Activated effector memory CD4-positive, alpha-beta T cell treated with anti-CD3 and anti-CD28 coated beads, Interleukin-2, amount 50 U/mL, for 16 hours (primary cell): Measurements from ENCODE around the gene PIAS4.

Experiments
- DNase-seq: peaks from one replicate; pipeline ENCODE4 v3.0.0-alpha.2; 2020

PIAS4 gene

GRCh38 chr19:4060621-4061177, 53.2 kb downstream of the PIAS4 start:
- no peak for DNase-seq

DNA sequence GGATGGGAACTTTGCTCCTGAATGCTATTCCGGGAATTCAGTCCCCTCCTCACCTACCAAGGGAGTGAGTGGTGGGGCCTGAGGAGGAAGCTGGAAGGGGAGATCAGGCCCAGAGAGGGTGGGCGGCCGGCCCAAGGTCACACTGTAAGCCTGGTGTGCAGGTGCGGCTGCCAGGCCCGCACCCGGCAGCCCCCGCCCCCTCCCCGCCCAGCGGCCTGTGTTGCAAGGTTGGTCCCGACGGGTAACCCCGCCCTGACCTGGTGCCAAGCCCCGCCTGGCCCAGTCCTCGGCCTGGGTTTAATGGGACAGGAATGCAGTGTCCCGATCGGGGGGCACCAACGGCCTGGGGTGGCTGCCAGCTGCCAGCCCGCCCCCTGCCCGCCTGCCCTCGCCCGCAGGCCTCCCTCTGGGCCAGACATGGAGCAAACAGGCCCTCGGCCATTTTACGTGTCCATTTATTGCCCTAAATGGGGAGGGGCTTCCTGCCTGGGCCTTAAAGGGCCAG, 53.7 kb downstream of the PIAS4 start:
- peak; percentile 79 for DNase-seq

- no peak for DNase-seq
Observed at GRCh38 chr19:4061683-4062418, 54.3 kb downstream of the PIAS4 start.

GRCh38 chr19:4062419-4063368, 55.2 kb downstream of the PIAS4 start:
- DNase-seq: no peak

DNA sequence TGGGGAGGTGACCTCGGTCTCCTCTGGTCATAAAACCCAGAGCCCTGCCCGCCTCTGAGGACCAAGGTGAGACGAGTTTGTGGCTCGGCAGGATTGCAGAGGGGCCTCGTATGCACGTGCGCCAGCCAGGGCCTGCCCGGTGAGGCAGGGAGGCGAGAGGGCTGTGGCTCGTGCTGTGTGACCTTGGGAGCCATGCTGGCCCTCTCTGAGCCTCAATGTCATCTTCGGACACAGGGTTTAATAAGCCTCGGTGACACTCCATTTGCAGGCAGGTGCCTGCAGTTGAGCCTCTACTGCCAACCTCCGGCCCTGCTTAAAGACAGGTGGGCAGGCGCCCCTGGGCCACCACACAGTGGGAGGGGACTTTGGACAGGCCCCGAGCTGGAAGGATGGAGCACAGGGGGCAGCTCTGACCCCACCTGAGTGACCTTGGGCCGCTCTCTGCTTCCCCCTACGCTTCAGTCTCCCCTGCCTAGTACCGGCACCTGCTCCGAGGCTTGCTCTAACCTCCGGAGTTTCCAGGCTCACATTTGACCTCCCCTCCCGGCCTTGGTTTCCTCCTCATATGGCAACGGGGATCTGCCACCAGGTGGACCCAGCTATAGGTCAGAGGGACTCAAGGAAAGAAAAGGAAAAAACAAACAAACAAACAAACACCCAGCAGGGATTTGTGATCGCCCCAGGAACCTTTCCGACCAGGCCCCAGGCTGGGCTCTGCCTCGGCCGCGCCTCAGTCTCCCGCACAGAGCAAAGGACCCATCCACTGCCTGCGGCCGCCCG, 56.0 kb downstream of the PIAS4 start:
- DNase-seq: no peak

GRCh38 chr19:4064149-4064495, 56.6 kb downstream of the PIAS4 start:
- no peak for DNase-seq

DNA sequence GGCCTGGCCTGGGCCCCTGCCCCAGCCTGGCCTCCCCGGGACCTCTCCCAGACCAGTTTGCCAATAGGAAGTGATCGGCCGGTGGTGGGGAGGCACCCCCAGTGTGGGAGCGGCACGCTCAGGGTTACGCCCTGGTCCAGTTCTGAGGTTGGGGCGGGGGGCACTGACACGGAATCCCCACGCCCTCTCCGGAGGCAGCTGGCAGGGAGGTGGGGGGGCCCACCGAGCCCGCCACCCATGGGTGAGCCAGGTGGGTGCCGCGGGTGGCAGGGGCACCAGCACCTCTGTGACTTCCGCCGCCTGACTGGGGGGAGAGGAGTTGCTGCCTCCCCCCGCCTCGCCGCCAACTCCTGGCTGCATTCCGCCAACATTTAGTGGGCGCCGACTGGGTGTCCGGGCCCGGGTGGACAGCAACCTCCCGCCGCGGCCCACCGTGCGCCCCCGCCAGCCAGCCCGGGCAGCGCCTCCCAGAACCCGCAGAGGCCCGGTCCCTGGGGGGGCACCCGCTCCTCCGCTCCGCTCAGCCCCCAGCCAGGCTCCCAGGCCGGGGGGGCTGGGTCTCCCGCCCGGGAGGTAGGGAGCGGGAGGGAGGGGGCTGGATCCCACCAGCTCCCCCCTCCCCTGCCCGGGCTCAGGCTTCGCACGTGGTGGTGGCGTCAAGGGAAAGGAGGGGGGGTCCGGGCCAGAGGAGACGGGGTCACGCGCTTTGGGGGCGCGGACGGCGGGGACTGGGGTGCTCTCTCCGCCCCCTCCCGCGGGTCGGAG, 57.1 kb downstream of the PIAS4 start:
- DNase-seq: peak; percentile 81

- DNase-seq: peak; percentile 99
Observed at GRCh38 chr19:4065430-4066175, 58.1 kb downstream of the PIAS4 start.

- peak; percentile 82 for DNase-seq
Observed at GRCh38 chr19:4066176-4066606, 58.7 kb downstream of the PIAS4 start.

- DNase-seq: peak; percentile 91
Observed at GRCh38 chr19:4066682-4067395, 59.3 kb downstream of the PIAS4 start, which contains the start of gene ZBTB7A. Gene ZBTB7A, minus strand, starts transcription at chr19:4066899. Its CDS starts 11,667 bp downstream, at chr19:4055232.

DNA sequence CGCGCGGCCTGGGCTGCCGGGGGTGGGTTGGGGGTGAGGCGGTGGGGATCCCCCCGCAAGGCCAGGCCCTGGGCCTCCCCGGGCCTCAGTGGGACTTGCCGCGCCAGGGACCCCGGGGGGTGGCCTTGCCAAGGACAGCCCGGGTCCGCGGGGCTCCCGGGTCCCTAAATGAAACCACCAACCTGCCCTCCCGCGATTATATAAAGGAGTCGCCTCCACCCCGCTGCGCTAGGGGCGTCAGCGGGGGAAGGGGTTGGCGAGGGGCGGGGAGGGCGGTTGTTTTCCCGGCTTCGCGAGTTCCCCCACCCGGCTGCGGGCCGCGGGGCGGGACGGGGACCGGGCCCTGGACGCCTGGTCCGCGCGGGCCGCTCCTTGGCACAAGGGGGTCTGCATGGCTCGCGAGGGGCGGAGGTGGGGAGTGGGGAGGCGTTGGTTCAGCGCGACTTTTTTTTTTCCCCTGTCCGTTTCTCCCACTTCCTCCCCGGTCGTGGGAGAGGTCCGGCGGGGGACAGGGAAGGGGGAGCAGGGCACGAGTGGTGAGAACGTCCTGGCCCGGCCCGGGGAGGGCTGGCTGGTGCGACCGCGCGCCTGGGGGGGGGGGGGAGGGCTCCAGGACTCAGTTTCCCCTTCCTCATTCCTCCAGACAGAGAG, 60.0 kb downstream of the PIAS4 start:
- DNase-seq: no peak

GRCh38 chr19:4068047-4068966, 60.8 kb downstream of the PIAS4 start:
- no peak for DNase-seq

DNA sequence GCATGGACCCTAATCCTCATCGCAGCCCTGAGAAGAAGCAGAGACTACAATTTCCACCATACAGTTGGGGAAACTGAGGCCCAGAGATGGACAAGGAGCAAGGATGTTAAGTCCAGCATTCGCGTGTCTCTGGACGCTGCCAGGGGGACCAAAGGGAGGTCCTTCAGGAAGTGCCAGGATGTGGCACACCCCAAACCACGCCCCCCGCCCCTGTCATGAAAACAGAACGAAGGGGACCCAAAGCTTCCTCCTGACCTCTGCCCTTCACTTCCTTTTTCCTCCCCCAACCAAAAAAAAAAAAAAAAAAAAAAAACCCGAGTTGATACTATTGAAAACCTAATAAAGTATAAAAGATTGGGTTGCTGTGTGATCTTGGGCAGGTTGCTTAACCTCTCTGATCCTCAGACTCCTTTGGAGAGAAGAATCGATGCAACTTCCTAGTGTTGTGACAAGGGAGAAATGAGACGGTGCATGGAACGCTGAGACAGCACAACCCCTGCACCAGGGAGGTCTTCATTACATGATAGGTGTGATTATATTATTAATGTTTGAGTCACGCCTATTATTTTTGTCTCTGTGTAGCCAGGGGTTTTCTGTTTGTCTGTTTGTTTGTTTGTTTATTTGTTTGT, 61.9 kb downstream of the PIAS4 start:
- peak; percentile 82 for DNase-seq

- DNase-seq: no peak
Observed at GRCh38 chr19:4071610-4072009, 64.1 kb downstream of the PIAS4 start.

- DNase-seq: no peak
Observed at GRCh38 chr19:4075373-4075772, 67.8 kb downstream of the PIAS4 start.

- DNase-seq: no peak
Observed at GRCh38 chr19:4077007-4077374, 69.5 kb downstream of the PIAS4 start.

GRCh38 chr19:4077800-4078684, 70.5 kb downstream of the PIAS4 start:
- peak; percentile 81 for DNase-seq
